GM20000 (cell line): ENCODE data around the gene FER.

Experiments used
- DNase-seq: peaks from one replicate; pipeline ENCODE4 v3.0.0; 2012; ENCODE audit warnings: low spot score
- TF ChIP-seq, protein P1 (sequence below): IDR thresholded peaks from 2 replicates; pipeline ENCODE4 v1.5.1; 2012; ENCODE audit warnings: mild to moderate bottlenecking, control low read depth; ENCODE audit errors: extremely low read depth, missing control alignments

The FER gene

DNA sequence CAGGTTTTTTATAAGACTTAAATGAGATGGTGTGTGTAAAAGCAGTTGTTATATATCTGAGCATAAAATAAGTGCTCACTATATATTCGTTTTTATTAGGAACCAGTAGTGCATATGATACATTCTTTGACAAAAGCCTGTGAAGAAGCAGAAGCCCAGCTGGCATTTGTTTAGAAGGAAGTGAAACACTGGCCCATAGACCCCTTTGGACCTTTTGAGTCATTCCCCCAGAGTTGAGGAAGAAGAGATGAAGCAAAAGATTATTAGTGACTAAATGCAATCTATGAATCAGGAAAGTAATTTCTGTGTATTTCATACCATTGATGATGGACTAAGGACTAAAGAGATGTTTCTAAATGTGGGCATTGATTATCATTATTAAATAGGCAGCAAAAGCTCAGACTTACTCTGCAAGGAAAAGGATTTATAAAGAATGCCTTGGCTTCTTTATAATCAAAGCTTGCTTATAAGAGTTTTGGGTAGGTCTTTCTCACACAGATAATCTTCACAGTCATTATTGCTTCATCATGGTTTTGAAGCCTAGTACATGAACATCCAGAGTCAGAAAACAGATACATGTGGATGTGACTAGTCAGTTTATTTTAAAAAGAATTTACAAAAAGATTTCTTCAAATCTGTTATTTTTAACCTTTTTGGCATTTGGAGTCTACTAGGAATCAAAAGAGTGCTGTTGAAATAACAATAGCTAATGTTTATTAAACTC is 16.9 kb upstream of the FER start:
- DNase-seq, result peak; percentile 52
- TF ChIP-seq, protein P1, sequence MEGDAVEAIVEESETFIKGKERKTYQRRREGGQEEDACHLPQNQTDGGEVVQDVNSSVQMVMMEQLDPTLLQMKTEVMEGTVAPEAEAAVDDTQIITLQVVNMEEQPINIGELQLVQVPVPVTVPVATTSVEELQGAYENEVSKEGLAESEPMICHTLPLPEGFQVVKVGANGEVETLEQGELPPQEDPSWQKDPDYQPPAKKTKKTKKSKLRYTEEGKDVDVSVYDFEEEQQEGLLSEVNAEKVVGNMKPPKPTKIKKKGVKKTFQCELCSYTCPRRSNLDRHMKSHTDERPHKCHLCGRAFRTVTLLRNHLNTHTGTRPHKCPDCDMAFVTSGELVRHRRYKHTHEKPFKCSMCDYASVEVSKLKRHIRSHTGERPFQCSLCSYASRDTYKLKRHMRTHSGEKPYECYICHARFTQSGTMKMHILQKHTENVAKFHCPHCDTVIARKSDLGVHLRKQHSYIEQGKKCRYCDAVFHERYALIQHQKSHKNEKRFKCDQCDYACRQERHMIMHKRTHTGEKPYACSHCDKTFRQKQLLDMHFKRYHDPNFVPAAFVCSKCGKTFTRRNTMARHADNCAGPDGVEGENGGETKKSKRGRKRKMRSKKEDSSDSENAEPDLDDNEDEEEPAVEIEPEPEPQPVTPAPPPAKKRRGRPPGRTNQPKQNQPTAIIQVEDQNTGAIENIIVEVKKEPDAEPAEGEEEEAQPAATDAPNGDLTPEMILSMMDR, result no peak

DNA sequence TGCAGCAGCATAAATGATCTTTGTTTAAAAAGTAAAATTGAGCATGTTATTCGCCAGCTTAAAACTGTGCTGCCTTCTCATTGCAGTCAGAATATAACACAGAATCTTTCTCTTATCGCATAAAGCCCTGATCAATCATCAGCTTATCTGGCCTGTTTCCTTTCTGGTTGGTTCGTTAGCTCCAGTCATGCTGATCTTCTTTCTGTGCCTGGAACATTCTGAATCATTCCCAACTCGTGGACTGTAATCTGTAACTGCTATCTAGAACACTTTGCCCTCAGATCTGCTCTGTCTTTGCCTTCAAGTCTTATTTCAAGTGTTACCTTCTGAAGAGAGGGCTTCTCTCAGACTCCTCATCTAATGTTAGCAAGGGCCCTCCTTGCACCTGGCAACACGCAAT is 11.9 kb upstream of the FER start:
- TF ChIP-seq, protein P1, result no peak
- no peak for DNase-seq

DNA sequence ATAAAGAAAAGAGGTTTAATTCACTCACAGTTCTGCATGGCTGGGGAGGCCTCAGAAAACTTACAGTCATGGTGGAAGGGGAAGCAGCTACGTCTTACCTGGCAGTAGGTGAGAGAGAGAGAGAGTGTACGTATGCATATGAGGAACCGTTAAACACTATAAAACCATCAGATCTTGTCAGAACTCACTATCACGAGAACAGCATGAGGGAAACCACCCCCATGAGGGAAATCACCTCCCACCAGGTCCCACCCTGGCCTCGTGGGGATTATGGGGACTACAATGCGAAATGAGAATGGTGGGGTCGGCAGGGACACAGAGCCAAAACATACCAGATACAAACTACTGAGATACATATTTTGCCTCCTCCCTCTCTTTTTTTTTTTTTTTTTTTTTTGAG is 10.8 kb upstream of the FER start:
- DNase-seq, result no peak
- TF ChIP-seq, protein P1, result no peak

DNA sequence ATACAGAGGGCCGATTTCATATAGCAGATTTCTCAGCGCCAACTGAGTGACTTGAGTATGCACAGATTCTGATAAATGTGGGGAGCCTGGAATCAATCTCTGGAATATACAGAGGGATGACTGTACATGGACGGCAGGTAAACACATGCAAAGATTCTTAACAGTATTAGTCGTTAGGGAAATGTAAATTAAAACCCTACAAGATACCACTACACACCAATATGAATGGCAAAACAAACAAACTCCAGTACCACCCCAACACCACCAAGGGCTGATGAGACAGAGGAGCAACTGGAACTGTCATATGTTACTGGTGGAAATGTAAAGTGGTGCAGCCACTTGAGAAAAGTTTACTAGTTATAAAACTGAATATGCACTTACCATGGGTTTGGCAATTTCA is 8.3 kb upstream of the FER start:
- DNase-seq, result no peak
- TF ChIP-seq, protein P1, result no peak

DNA sequence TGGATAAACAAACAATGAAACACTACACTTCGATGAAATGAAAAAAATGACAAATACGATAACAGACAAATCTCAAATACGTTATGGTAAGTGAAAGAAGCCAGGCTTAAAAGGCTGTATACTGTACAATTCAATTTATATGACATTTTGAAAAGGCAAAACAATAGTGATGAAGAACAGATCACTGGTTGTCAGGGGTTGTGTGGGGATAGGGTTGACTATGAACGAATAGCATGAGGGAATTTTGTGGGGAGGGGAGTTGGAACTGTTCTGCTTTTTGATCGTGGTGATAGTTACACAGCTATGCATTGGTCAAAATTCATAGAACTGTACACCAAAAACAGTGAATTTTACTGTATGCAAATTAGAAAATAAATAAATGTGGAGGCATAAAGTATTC is 7.8 kb upstream of the FER start:
- TF ChIP-seq, protein P1, result no peak
- DNase-seq, result no peak

DNA sequence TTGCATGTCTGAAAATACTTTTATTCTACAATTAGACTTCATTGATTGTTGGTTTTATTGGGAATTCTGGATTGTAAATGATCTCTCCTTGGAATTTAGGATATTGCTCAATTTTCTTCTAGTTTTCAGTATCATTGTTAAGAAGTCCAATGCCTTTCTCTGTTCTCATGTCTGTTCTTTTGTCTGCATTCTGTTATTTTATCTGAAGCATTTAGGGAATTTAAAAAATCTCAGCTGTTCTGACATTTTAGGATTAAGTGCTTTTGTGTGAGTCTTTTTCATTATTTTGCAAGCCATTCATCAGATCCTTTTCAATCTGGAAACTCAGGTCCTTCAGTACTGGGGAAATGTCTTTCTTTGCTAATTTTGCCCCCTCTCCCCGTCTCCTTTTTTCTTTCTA is 4.4 kb upstream of the FER start:
- TF ChIP-seq, protein P1, result no peak
- DNase-seq, result no peak

DNA sequence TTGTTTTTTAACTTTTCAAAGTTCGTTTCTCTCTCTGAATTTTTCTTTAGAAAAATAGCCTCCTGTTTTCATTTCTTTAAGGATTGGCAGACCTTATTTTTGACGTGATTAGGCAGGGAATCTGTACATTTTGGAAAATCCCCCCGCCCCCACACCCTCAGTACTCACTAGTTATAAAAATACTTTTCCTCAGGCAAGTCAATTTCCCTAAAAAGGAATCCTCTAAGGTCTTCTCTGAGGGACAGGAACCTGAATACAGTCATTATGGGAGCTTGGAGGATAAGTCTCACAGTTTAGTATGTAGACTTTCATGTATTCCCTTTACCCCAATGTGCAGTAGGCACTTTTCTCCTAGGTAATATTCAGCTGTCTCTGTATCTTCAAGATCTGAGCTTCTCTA is 3.9 kb upstream of the FER start:
- DNase-seq, result no peak
- TF ChIP-seq, protein P1, result no peak
